Astrocyte (in vitro differentiated cells and primary cell): ENCODE data around the gene GPR173.

ENCODE experiments used
- EZH2 ChIP-seq: IDR thresholded peaks from 2 replicates; pipeline ENCODE4 v1.6.1; 2012; ENCODE audit warnings: mild to moderate bottlenecking, low read length, inconsistent platforms; ENCODE audit not compliant: insufficient read depth
- TF ChIP-seq, protein P1 (sequence below): IDR thresholded peaks from 2 replicates; pipeline ENCODE4 v1.5.1; 2011; ENCODE audit warnings: low read depth, mild to moderate bottlenecking, inconsistent platforms, low read length, moderate library complexity; ENCODE audit not compliant: insufficient read depth

DNA sequence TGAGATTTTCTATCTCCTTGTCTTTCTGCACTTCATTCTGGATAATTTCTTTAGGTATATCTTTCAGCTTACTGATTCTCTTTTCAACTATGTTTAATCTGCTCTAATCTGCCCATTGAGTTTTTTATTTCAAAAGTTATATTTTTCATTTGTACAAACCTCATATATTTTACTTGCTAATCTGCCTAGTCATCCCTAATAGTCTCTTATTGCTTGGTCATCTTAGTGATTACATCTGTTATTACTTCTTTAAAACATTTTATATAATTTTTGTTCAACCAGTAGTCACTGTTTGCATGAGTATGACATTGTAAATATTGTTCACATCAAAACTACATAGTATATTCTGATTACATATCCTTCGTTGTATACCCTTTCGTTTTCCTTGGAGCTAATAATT is 77.8 kb downstream of the GPR173 start:
- TF ChIP-seq, protein P1, sequence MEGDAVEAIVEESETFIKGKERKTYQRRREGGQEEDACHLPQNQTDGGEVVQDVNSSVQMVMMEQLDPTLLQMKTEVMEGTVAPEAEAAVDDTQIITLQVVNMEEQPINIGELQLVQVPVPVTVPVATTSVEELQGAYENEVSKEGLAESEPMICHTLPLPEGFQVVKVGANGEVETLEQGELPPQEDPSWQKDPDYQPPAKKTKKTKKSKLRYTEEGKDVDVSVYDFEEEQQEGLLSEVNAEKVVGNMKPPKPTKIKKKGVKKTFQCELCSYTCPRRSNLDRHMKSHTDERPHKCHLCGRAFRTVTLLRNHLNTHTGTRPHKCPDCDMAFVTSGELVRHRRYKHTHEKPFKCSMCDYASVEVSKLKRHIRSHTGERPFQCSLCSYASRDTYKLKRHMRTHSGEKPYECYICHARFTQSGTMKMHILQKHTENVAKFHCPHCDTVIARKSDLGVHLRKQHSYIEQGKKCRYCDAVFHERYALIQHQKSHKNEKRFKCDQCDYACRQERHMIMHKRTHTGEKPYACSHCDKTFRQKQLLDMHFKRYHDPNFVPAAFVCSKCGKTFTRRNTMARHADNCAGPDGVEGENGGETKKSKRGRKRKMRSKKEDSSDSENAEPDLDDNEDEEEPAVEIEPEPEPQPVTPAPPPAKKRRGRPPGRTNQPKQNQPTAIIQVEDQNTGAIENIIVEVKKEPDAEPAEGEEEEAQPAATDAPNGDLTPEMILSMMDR = no peak
- TF ChIP-seq EZH2 = no peak
